ACHN (cell line): ENCODE data around the gene SWI5.
A peak's percentile ranks its signal among the peaks of the same experiment; 100 is the strongest.

Experiments
- DNase-seq: peaks from one replicate; pipeline ENCODE4 v3.0.0-alpha.2; 2015
- in situ Hi-C: cut with HindIII; loops from 2 replicates; pipeline ENCODE4 v1.10.0; 2017; ENCODE audit warnings: low sequenced_read_pairs, low pct_ligation_motif_present, low pct_unique_long_range_greater_than_20kb

The SWI5 gene

DNA sequence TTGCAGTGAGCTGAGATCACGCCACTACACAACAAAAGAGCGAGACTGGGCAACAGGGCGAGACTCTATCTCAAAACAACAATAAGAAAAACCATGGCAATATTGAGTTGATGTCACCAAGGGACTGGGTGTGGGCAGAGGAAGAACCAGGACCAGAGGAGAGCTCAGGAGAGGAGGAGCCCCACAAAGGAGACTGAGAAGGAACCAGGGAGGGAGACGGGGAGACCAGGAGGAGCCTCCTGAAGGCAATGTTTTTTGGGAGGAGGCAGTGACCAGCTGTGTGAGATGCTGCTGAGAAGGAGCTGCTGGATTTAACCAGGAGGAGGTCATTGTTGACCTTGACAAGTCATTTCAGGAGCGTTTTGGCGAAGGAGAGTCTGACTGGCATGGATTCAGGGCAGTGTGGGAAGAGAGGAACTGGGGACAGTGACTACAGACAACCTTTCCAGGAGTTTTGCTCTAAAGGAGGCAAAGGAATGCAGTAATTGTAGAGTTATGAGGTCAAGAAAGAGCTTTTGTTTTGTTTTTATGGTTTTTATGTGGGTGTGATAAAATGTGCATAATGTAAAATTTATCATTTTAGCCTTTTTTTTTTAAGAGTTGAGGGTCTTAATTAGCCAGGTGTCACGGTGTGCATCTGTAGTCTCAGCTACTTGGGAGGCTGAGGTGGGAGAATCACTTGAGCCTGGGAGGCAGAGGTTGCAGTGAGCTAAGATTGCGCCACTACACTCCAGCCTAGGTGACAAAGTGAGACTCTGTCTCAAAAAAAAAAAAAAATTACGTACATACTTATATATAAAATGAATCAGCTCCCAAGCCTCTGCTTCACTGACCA, 28.3 kb downstream of the SWI5 start:
- DNase-seq: no peak
- in situ Hi-C loops: no loop called here

DNA sequence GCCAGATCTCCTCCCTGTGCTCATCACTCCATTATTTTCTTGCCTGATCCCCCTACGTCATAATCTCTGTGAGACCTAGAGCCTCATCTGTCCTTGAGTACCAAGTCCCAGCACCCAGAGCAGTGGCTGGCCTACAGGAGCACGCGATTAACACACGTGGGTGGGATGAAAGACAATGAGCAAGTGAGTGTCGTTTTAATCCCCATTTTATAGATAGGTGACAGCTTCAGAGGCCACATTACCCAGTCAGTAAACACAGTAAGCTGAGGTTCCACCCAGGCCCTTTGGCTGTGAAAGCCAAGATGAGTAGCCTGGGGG, 28.9 kb downstream of the SWI5 start:
- no peak for DNase-seq
- in situ Hi-C loops: no loop called here

DNA sequence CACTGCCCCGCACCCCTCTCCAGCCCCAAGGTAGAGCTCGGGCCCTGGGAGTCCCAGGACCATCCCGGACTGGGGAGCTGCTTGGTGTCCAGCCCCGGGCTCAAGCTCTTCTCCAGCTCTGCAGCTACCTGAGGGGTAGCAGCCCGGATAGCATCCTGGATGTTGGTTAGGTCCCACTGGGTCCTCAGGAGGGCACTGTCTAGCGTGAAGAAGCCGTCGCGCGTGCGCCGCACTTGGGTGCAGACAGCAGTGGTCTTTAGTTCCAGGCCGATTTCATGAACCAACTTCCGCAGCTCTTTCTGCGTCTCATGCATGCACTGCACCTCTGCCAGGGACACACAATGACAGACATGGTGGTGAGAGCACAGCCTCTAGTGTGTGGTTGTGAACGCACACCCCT, 33.5 kb downstream of the SWI5 start:
- in situ Hi-C loops: no loop called here
- no peak for DNase-seq

DNA sequence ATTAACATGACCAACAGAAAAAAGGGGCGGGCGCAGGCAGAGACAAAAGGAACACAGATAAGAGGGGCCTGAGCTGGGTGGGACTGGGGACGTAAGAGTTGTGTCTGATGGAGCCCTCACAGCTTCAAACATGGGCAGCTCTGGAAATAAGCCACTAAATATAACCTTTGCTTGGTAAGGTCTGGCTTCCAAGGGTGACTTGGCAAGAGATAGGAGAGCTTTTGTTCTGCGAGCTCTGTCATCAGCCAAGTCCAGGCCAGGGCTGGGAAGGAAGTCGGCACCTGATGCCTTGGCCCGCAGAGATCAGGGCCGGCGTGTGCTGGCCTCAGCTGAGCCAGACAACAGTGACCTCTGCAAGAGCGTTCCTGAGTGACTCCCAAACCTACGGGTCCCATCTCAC, 34.4 kb downstream of the SWI5 start:
- no peak for DNase-seq
- in situ Hi-C loops: no loop called here

DNA sequence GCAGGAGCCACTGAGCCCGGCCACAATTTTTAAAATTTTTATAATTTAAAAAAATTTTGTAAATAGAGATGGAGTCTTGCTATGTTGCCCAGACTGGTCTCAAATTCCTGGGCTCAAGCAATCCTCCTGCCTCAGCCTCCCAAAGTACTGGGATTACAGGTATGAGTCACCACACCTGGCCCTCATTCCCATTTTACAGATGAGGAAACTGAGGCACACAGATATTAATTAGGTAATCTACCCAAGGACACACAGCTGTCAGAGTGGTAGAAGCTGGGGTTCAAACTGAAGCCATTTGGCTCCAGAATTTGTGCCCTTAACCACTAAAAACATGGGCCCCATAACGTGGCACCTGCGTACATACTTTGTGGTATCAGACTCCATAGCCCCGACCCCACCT, 38.6 kb downstream of the SWI5 start:
- in situ Hi-C loops: no loop called here
- DNase-seq: no peak

DNA sequence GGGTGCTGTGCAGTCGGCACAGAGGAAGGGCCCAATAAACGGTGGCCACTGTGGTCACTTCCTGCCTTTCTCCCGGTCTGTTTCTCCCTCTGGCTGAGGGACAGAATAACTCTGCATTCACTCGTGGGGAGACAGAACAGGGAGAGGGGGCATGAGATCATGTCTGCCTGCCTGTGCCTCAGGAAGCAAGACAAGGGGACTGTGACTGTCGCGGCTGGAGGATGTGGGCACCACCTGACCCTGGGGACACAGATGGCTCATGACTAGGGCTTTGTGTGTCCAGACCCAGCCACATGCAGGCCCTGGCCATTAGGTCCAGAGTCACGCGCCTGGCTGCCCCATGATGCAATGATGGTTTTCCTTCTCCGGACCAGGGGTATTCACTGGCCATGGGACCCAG, 40.3 kb downstream of the SWI5 start:
- in situ Hi-C loops: no loop called here
- DNase-seq: no peak

GRCh38 chr9:128317629-128318028, 41.6 kb downstream of the SWI5 start:
- DNase-seq: no peak
- in situ Hi-C loops: no loop called here

DNA sequence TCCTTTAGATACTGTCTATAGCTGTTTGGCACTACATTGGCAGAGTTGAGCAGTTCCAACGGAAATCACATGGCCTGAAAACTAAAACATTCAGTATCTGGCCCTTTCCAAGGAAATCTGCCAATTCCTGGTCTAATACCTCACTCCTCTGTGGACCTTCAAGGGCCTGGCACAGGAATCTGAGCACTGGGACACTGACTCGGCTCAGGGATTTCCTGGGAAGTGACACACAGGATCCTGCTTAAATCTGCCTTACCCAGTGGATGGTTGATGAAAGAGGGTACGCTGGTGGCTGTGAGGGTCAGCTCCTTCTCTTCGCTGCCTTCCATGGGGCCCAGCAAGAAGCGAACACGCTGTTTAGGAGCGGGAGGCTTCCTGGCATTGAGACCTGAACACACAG, 45.3 kb downstream of the SWI5 start:
- in situ Hi-C loops: no loop called here
- no peak for DNase-seq

- DNase-seq: no peak
- in situ Hi-C loops: no loop called here
These were observed 45.9 kb downstream of the SWI5 start for GRCh38 chr9:128321879-128322403.

DNA sequence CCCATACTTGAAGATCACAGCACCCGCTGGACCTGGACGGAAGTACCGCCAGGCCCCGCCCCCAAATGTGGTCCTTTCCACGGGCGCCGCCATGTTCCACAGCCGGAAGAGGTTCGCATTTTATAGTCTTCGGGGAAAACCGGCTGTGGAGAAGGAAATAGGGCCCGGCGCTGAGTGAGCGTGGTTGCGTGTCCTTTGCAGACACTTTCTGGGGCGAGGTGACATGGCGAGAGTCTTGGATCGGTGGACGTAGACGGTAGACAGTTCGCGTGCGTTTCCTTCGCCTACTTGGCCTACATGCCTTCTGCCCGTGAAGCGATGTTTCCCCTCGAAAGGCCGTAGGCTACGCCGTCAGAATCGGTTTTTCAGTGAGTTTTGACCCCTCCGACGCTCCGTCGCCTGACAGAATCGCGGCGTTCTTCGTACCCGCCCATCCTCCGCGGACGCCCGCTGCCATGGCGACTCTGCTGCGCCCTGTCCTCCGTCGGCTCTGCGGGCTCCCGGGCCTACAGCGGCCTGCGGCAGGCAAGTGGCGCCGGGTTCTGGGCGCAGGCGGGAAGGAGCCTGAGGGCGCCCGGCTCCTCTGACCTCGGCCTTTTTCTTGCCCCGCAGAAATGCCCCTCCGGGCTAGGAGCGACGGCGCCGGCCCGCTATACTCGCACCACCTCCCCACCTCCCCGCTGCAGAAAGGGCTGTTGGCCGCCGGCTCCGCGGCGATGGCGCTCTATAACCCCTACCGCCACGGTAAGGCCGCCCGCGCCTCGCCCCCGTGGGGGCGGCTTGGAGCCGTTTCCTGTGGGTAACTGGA, 46.5 kb downstream of the SWI5 start, which contains the start of the genes COQ4 and TRUB2:
COQ4 (plus strand) TSS at position 436 of the 808 bp plus-strand sequence; CDS start at position 456, 20 bp downstream.
TRUB2 (minus strand) TSS at position 44 of the 808 bp plus-strand sequence; CDS start at position 5, 39 bp downstream.
- in situ Hi-C loops: no loop called here
- DNase-seq: peak; percentile 91

DNA sequence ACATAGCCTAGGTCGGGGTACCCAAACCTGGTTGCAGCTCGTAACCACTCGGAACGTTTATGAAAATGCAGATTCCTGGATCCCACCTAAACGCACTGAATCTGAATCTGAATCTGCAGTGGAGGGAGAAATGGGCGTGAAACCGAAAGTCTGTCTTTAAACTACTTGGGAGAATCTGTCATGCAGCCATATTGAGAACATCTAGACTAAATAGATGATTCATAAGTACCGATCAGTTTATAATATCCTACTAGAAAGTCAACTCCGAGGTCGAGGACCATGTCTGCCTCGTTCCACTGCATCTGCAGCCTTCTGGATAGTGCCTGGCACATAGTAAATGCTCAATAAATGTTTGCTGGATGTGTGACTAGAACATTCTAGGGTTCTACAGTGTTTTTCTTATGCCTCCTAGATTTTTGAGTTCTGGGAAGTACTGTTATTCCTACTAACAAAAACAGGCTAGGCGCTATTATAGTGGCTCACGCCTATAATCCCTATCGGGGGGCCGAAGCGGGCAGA, 47.2 kb downstream of the SWI5 start:
- in situ Hi-C loops: no loop called here
- peak; percentile 20 for DNase-seq

DNA sequence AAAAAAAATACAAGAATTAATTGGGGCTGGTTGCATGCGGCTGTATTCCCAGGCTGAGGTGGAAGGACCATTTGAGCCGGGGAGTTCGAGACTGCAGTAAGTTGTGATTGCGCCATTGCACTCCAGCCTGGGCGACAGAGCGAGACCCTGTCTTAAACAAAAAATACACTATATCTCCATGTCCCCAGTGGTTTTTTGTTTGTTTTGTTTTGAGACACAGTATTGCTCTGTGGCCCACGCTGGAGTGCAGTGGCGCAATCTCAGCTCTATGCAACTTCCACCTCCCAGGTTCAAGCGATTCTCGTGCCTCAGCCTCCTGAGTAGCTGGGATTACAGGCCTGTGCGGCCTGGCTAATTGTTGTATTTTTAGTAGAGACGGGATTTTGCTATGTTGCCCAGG, 47.7 kb downstream of the SWI5 start:
- in situ Hi-C loops: no loop called here
- DNase-seq: no peak

DNA sequence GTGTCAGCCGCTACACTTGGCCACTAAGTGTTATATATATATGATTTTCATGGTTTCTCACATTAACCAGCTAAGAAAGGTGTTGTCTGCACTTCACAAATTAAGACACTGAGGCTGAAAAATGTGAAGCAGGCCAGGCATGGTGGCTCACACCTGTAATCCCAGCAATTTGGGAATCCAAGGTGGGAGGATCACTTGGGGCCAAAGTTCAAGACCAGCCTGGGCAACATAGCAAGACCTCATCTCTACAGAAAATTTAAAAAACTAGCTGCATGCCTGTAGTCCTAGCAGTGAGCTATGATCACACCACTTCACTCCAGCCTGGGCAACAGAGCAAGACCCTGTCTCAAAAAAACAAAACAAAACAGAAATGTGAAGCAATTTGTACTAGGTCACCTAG, 48.3 kb downstream of the SWI5 start:
- in situ Hi-C loops: no loop called here
- DNase-seq: no peak

- in situ Hi-C loops: no loop called here
- DNase-seq: no peak
These were observed 49.6 kb downstream of the SWI5 start for GRCh38 chr9:128325629-128326028.

DNA sequence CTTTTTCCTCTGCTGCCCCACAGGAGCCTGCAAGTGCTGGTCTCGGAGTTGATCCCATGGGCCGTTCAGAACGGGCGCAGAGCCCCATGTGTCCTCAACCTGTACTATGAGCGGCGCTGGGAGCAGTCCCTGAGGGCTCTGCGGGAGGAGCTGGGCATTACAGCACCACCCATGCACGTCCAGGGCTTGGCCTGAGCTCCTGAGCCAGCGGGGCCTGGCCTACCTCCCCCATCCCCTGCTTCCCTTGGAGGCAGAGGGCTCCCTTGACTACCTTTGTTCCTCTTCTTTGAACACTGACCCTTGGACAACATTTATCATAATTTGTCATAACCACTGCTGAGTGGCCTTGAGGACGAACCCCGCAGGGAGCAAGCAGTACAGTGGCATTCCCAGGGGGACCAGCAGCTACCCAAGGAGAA, 57.4 kb downstream of the SWI5 start:
- in situ Hi-C loops: no loop called here
- DNase-seq: no peak

- no peak for DNase-seq
- in situ Hi-C loops: no loop called here
These were observed 59.1 kb downstream of the SWI5 start for GRCh38 chr9:128335161-128335560.

GRCh38 chr9:128335914-128336313, 59.8 kb downstream of the SWI5 start:
- in situ Hi-C loops: no loop called here
- no peak for DNase-seq

DNA sequence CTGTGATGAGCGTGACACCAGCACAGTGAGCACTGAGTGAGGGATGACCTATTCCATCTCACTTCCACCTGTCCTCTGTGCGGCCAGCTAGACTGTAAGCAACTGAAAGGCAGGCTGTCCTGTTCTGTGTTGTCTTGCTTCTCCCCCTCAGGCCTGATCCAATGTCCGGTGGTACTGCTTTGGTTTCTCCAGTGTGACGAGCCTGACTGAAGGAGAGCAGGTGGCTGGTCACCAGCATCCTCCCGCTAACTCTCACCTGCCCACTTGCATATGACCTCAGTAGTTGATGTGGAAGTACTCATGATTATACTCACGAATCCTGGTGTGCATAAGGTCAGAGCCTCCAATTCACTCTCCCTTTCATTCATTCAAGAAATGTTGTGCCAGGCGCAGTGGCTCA, 61.9 kb downstream of the SWI5 start:
- in situ Hi-C loops: no loop called here
- DNase-seq: no peak
